NCI-H524 treated with DMSO at 0.1 percent for 48 hours (cell line): ENCODE measurements around the gene TGFBRAP1.

Experiments used
- DNase-seq: peaks from one replicate; lab custom pipeline; 2025; lab: John Stamatoyannopoulos, UW

Gene TGFBRAP1

DNA sequence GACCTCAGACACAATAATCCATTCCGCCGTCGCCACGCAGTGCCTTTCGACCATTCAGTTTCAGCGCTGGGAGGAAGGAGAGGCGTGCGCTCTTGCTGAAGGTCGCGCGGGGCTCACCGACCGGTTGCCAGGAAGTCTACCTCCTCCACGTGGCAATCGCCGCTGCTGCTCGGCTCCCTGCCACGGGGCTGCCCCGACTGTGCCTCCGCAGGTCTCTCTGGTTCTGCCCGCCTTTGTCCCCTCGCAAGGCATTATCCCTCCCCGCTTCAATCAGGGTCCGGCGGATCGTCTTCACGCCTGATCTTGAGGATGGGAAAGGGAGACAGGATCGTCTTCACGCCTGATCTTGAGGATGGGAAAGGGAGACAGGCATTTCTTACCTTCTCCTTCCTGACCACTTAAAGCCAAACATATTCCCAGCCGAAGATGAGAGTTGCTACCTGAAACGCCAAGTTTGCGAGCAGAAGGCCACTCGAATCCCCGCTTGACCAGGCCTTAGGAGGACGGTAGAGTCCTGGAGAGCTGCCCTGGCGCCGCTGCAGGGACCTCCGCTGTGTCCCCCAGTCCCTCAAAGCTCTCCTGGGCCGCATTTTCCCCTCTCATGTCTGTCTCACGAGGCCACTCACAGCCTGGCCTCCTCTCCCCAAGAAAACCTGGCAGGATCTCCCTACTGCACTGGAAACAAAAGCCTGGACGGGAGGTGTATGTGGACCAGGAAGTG lies 92.3 kb downstream of the TGFBRAP1 start:
- DNase-seq: no peak

DNA sequence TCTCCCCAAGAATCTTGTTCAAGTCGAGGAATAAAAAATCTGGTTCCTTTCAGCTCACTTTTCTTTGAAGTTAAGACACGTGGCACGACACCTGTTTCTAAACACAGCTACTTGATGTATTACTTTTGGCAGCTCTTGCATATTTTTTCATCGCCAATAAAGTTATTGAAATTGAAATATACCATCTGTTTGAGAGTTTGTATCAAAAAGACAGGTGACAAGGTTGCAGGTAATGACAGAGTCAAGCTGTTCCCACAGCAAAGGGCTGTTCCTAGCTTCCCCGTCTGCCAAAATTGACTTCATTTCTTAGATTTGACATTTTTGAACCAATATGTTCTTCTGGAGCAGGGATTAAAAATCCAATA lies 93.5 kb downstream of the TGFBRAP1 start:
- no peak for DNase-seq

DNA sequence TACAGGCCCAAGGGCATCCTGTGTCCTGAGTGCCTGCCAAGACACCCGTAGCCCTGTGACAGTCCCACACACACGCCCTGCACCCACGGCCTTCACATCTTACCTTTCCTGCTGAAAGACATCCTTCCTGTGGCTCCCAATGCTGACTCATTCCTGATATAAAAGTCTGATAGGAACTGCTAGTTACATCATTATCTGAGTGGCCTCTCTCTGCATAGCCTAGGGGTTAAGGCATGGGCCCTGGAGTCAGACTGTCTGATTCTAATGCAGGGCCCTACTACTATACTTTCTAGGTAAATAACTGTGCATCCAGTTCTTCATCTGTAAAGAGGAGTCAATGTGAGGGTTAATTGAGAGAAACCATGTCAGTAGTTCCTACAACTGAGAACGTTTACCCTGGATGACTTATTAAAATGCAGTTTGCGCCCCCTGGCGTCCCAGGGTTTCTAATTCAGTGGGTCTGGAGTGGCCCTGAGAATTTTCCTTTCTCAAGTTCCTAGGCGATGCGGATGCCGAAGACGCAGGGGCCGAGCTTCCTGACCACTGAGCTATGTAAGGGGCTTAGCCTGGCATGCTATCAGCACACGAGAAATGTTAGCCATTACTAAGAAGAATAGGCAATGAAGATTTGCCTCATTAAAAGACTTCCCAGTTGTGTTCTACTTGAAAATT lies 94.0 kb downstream of the TGFBRAP1 start:
- DNase-seq: peak; percentile 38

GRCh38 chr2:105231232-105231619 lies 98.3 kb downstream of the TGFBRAP1 start:
- DNase-seq: no peak

DNA sequence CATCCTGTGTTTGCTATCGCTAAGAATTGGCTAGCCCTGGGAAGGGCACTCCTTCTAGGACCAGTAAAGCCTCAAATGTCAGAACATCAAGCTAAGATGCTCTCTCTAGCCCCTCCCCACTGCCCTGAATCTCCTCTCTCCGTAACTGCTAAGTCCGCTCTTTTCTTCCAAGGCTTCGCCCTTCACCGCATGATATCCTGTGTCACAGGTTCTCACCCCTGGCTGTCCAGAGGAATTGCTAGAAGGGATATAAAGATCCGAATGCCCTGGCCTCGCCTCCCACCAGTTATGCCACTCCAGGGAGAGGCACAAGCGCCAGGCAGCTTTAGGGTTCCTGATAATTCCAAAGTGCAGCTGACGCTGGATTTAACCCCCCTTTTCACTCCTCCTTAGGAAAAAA lies 105.1 kb downstream of the TGFBRAP1 start:
- no peak for DNase-seq

GRCh38 chr2:105220604-105221003 lies 108.9 kb downstream of the TGFBRAP1 start:
- no peak for DNase-seq

GRCh38 chr2:105215586-105216192 lies 113.8 kb downstream of the TGFBRAP1 start:
- no peak for DNase-seq
